ENCODE results near the gene COL24A1.

GRCh38 chr1:85998105-85998855 lies 158.3 kb downstream of the COL24A1 start:
- no peak for TF ChIP-seq CTCF (IDR thresholded peaks at IDR 0.05)
- no peak for TF ChIP-seq POLR2A (IDR thresholded peaks at IDR 0.05)
- no peak for TF ChIP-seq EP300 (IDR thresholded peaks at IDR 0.05)
- TF ChIP-seq POLR2AphosphoS5 (IDR thresholded peaks at IDR 0.05): no peak
